Loucy (cell line): ENCODE results near the gene C9orf153.

Experiments
- CTCF ChIP-seq: fragments of 200-600 bp; sonication (generic); conservative IDR thresholded peaks from 2 replicates; pipeline ENCODE4 v1.5.1; 2014; ENCODE audit warnings: mild to moderate bottlenecking, antibody characterized with exemption, low read length
- EZH2phosphoT487 ChIP-seq: fragments of 200-600 bp; IDR thresholded peaks from 2 replicates; pipeline ENCODE4 v1.6.1; 2018; ENCODE audit warnings: antibody characterized with exemption, mild to moderate bottlenecking, moderate library complexity, borderline replicate concordance

- TF ChIP-seq EZH2phosphoT487 (no peak), CTCF (no peak)
These were observed 17.6 kb upstream of the C9orf153 start for GRCh38 chr9:86277072-86277471.
